Mesendoderm (in vitro differentiated cells): ENCODE results near the gene SDR9C7.

ENCODE experiments used
- DNase-seq: peaks from one replicate; pipeline ENCODE4 v3.0.0; 2013
- H2AK5ac ChIP-seq: 2 replicates; pipeline ENCODE4 v1.6.1; 2013; ENCODE audit warnings: low read length, inconsistent platforms
- H2BK120ac ChIP-seq: 2 replicates; pipeline ENCODE4 v1.6.1; 2013; ENCODE audit warnings: low read depth, mild to moderate bottlenecking, low read length, moderate library complexity, mixed read lengths
- H2BK15ac ChIP-seq: replicated peaks from 2 replicates; pipeline ENCODE4 v1.6.1; 2013; ENCODE audit warnings: low read depth, mild to moderate bottlenecking, moderate library complexity
- H2BK5ac ChIP-seq: 2 replicates; pipeline ENCODE4 v1.6.1; 2013; ENCODE audit warnings: low read length, inconsistent platforms
- H3K18ac ChIP-seq: 2 replicates; pipeline ENCODE4 v1.6.1; 2013; ENCODE audit warnings: mild to moderate bottlenecking, low read length, mixed read lengths
- H3K23ac ChIP-seq: one replicate; pipeline ENCODE4 v1.6.1; 2013; ENCODE audit warnings: low read length
- H3K27ac ChIP-seq: 2 replicates; pipeline ENCODE4 v1.5.1; 2013; ENCODE audit warnings: low read depth, mild to moderate bottlenecking, inconsistent platforms, low read length, moderate library complexity
- H3K27me3 ChIP-seq: 2 replicates; pipeline ENCODE4 v1.6.1; 2013; ENCODE audit warnings: low read length, control low read depth, mild to moderate bottlenecking, inconsistent platforms; ENCODE audit not compliant: insufficient read depth, poor library complexity
- H3K36me3 ChIP-seq: 2 replicates; pipeline ENCODE4 v1.6.1; 2013; ENCODE audit warnings: low read length, inconsistent platforms; ENCODE audit not compliant: control insufficient read depth, insufficient read depth
- H3K4ac ChIP-seq: one replicate; pipeline ENCODE4 v1.6.1; 2013; ENCODE audit warnings: low read depth, mild to moderate bottlenecking, low read length, moderate library complexity
- H3K4me1 ChIP-seq: 2 replicates; pipeline ENCODE4 v1.6.1; 2013; ENCODE audit warnings: low read depth, low read length, inconsistent platforms; ENCODE audit not compliant: control insufficient read depth
- H3K4me2 ChIP-seq: 2 replicates; pipeline ENCODE4 v1.6.1; 2013; ENCODE audit warnings: low read length
- H3K4me3 ChIP-seq: 2 replicates; pipeline ENCODE4 v1.5.1; 2013; ENCODE audit warnings: mild to moderate bottlenecking, low read length
- H3K56ac ChIP-seq: one replicate; pipeline ENCODE4 v1.6.1; 2013; ENCODE audit warnings: low read length
- H3K79me1 ChIP-seq: 2 replicates; pipeline ENCODE4 v1.6.1; 2013; ENCODE audit warnings: low read length, inconsistent platforms
- H3K79me2 ChIP-seq: 2 replicates; pipeline ENCODE4 v1.6.1; 2013; ENCODE audit warnings: mild to moderate bottlenecking, low read length; ENCODE audit not compliant: control insufficient read depth, insufficient read depth
- H3K9ac ChIP-seq: 2 replicates; pipeline ENCODE4 v1.6.1; 2013; ENCODE audit warnings: low read length, inconsistent platforms
- H4K5ac ChIP-seq: one replicate; pipeline ENCODE4 v1.6.1; 2013; ENCODE audit warnings: low read length
- H4K8ac ChIP-seq: one replicate; pipeline ENCODE4 v1.6.1; 2013; ENCODE audit warnings: low read depth, mild to moderate bottlenecking, control low read depth, low read length, moderate library complexity
- WGBS: extraction: QIAGEN DNeasy Blood & Tissue Kit; methylation state at CpG from one replicate; pipeline ENCODE4 v1.1.7; 2013; ENCODE audit warnings: low lambda C conversion rate, missing lambda C conversion rate; ENCODE audit not compliant: insufficient coverage; ENCODE audit errors: extremely low coverage; 5-methylcytosine and 5-hydroxymethylcytosine counted together

The SDR9C7 gene

GRCh38 chr12:56951582-56952339 is 17.6 kb upstream of the SDR9C7 start:
- no peaks in the 10 kb centered on the region for H3K4me1 ChIP-seq
- H2AK5ac ChIP-seq: no peak overlapping the region
- H3K4me3 ChIP-seq: no peak overlapping the region
- DNase-seq: no peak
- H3K23ac ChIP-seq: no peak overlapping the region
- H3K4me2 ChIP-seq: no peak overlapping the region
- no peaks in the 10 kb centered on the region for H3K79me2 ChIP-seq
- H3K27ac ChIP-seq: no peak overlapping the region
- no CpG with 5 or more reads among the region's 11 CpGs for WGBS
- H3K56ac ChIP-seq: no peak overlapping the region
- no peaks in the 10 kb centered on the region for H3K79me1 ChIP-seq
- no peak overlapping the region for H2BK15ac ChIP-seq
- no peak overlapping the region for H4K5ac ChIP-seq
- H2BK120ac ChIP-seq: no peak overlapping the region
- no peak overlapping the region for H3K18ac ChIP-seq
- H4K8ac ChIP-seq: no peak overlapping the region
- no peak overlapping the region for H2BK5ac ChIP-seq
- no peaks in the 10 kb centered on the region for H3K36me3 ChIP-seq
- H3K4ac ChIP-seq: no peak overlapping the region
- H3K9ac ChIP-seq: no peak overlapping the region
- no peaks in the 10 kb centered on the region for H3K27me3 ChIP-seq

- no peak overlapping the region for H2BK5ac ChIP-seq
- no peak overlapping the region for H3K4me3 ChIP-seq
- DNase-seq: no peak
- H3K36me3 ChIP-seq: no peaks in the 10 kb centered on the region
- H3K4ac ChIP-seq: no peak overlapping the region
- H2AK5ac ChIP-seq: no peak overlapping the region
- no peak overlapping the region for H3K4me2 ChIP-seq
- no peak overlapping the region for H3K27ac ChIP-seq
- no peak overlapping the region for H4K8ac ChIP-seq
- no peak overlapping the region for H3K56ac ChIP-seq
- H3K18ac ChIP-seq: no peak overlapping the region
- no CpG with 5 or more reads among the region's 2 CpGs for WGBS
- H2BK15ac ChIP-seq: no peak overlapping the region
- H3K9ac ChIP-seq: no peak overlapping the region
- H3K79me2 ChIP-seq: no peaks in the 10 kb centered on the region
- H3K79me1 ChIP-seq: no peaks in the 10 kb centered on the region
- no peak overlapping the region for H2BK120ac ChIP-seq
- no peaks in the 10 kb centered on the region for H3K27me3 ChIP-seq
- H3K23ac ChIP-seq: no peak overlapping the region
- no peaks in the 10 kb centered on the region for H3K4me1 ChIP-seq
- H4K5ac ChIP-seq: no peak overlapping the region
These were observed 14.7 kb upstream of the SDR9C7 start for GRCh38 chr12:56948881-56949280.

- no peak overlapping the region for H2BK5ac ChIP-seq
- no peak overlapping the region for H2AK5ac ChIP-seq
- H4K8ac ChIP-seq: no peak overlapping the region
- no peak overlapping the region for H3K4me2 ChIP-seq
- no peak overlapping the region for H2BK15ac ChIP-seq
- H3K79me2 ChIP-seq: no peaks in the 10 kb centered on the region
- no peaks in the 10 kb centered on the region for H3K79me1 ChIP-seq
- no peak overlapping the region for H3K23ac ChIP-seq
- DNase-seq: no peak
- H3K36me3 ChIP-seq: no peaks in the 10 kb centered on the region
- H3K27me3 ChIP-seq: no peaks in the 10 kb centered on the region
- H3K9ac ChIP-seq: no peak overlapping the region
- H4K5ac ChIP-seq: no peak overlapping the region
- H3K4ac ChIP-seq: no peak overlapping the region
- H3K4me3 ChIP-seq: no peak overlapping the region
- H3K56ac ChIP-seq: no peak overlapping the region
- no peak overlapping the region for H3K27ac ChIP-seq
- H3K4me1 ChIP-seq: no peaks in the 10 kb centered on the region
- H3K18ac ChIP-seq: no peak overlapping the region
- H2BK120ac ChIP-seq: no peak overlapping the region
These were observed 14.2 kb upstream of the SDR9C7 start for GRCh38 chr12:56948457-56948777.

GRCh38 chr12:56947633-56948456 is 13.6 kb upstream of the SDR9C7 start:
- H3K9ac ChIP-seq: no peak overlapping the region
- no peak overlapping the region for H3K56ac ChIP-seq
- no peak overlapping the region for H4K8ac ChIP-seq
- no peak overlapping the region for H3K4ac ChIP-seq
- H3K4me3 ChIP-seq: no peak overlapping the region
- no peaks in the 10 kb centered on the region for H3K79me2 ChIP-seq
- no peak overlapping the region for H3K18ac ChIP-seq
- no peak overlapping the region for H3K4me2 ChIP-seq
- no peak overlapping the region for H2BK15ac ChIP-seq
- H4K5ac ChIP-seq: no peak overlapping the region
- H3K27ac ChIP-seq: no peak overlapping the region
- H3K23ac ChIP-seq: no peak overlapping the region
- no peaks in the 10 kb centered on the region for H3K36me3 ChIP-seq
- WGBS: no CpG with 5 or more reads among the region's 6 CpGs
- H3K4me1 ChIP-seq: no peaks in the 10 kb centered on the region
- no peaks in the 10 kb centered on the region for H3K79me1 ChIP-seq
- no peak overlapping the region for H2BK5ac ChIP-seq
- no peak overlapping the region for H2AK5ac ChIP-seq
- H2BK120ac ChIP-seq: no peak overlapping the region
- no peaks in the 10 kb centered on the region for H3K27me3 ChIP-seq
- DNase-seq: peak; percentile 39

- Histone ChIP-seq H3K4me3 (no peak overlapping the region), H2BK5ac (no peak overlapping the region), H3K4me2 (no peak overlapping the region), H3K36me3 (no peaks in the 10 kb centered on the region), H3K4me1 (no peaks in the 10 kb centered on the region), H2AK5ac (no peak overlapping the region), H3K27ac (no peak overlapping the region), H4K5ac (no peak overlapping the region), H3K27me3 (no peaks in the 10 kb centered on the region), H4K8ac (no peak overlapping the region), H3K56ac (no peak overlapping the region), H3K4ac (no peak overlapping the region), H3K18ac (no peak overlapping the region), H2BK120ac (no peak overlapping the region), H3K79me1 (no peaks in the 10 kb centered on the region), H3K79me2 (no peaks in the 10 kb centered on the region), H2BK15ac (no peak overlapping the region), H3K9ac (no peak overlapping the region), H3K23ac (no peak overlapping the region)
- DNase-seq: no peak
- WGBS: no CpG with 5 or more reads among the region's 4 CpGs
These were observed 9.7 kb upstream of the SDR9C7 start for GRCh38 chr12:56943878-56944277.
